ENCODE results near the gene DLGAP1.

Gene DLGAP1

GRCh38 chr18:3454365-3455089 is 1000.6 kb downstream of the DLGAP1 start:
- peak; percentile 24 for DNase-seq

GRCh38 chr18:3453540-3454364 is 1001.4 kb downstream of the DLGAP1 start:
- no peak for DNase-seq

GRCh38 chr18:3452750-3453539 is 1002.2 kb downstream of the DLGAP1 start:
- DNase-seq, result no peak

- DNase-seq, result no peak
Measured at GRCh38 chr18:3451989-3452749, 1002.9 kb downstream of the DLGAP1 start.

GRCh38 chr18:3451183-3451988 is 1003.7 kb downstream of the DLGAP1 start:
- DNase-seq, result peak; percentile 33

GRCh38 chr18:3450799-3451182 is 1004.3 kb downstream of the DLGAP1 start:
- no peak for DNase-seq

GRCh38 chr18:3450012-3450798 is 1004.9 kb downstream of the DLGAP1 start, which contains the start of gene TGIF1:
Gene TGIF1, plus strand, starts transcription at chr18:3450172. Its CDS starts 318 bp downstream, at chr18:3450490.
- peak; percentile 47 for DNase-seq

GRCh38 chr18:3449512-3450011 is 1005.5 kb downstream of the DLGAP1 start:
- peak; percentile 64 for DNase-seq

GRCh38 chr18:3448838-3449511 is 1006.1 kb downstream of the DLGAP1 start:
- DNase-seq, result peak; percentile 64

GRCh38 chr18:3447895-3448837 is 1006.9 kb downstream of the DLGAP1 start:
- DNase-seq, result peak; percentile 92

GRCh38 chr18:3447068-3447894 is 1007.8 kb downstream of the DLGAP1 start:
- no peak for DNase-seq
